Inflammatory macrophage treated with lipopolysaccharide for 1 hour (primary cell): ENCODE results near the gene HLCS.
A peak's percentile ranks its signal among the peaks of the same experiment; 100 is the strongest.
"Not testable (repeated sequence)": the region's sequence is repeated elsewhere in the genome, so short reads cannot be mapped to it uniquely, and the experiment has no call there.

Source experiments
- DNase-seq, 2 donors: peaks; one replicate each; pipeline ENCODE4 v3.0.0-alpha.2; 2020 to 2022

Gene HLCS

GRCh38 chr21:36845790-36846189 lies 120.7 kb downstream of the HLCS start:
- no peak for DNase-seq

GRCh38 chr21:36845070-36845469 lies 121.4 kb downstream of the HLCS start:
- no peak for DNase-seq

GRCh38 chr21:36841866-36842265 lies 124.6 kb downstream of the HLCS start:
- no peak for DNase-seq

GRCh38 chr21:36839735-36840134 lies 126.7 kb downstream of the HLCS start:
- no peak for DNase-seq

- DNase-seq, result no peak
Observed at GRCh38 chr21:36839123-36839522, 127.3 kb downstream of the HLCS start.

- no peak for DNase-seq
Observed at GRCh38 chr21:36835383-36835795, 131.1 kb downstream of the HLCS start.

- DNase-seq, result peak in 1 of 2 donors; percentile 3
Observed at GRCh38 chr21:36834192-36834591, 132.3 kb downstream of the HLCS start.

GRCh38 chr21:36830100-36830499 lies 136.4 kb downstream of the HLCS start:
- DNase-seq, result no peak

GRCh38 chr21:36828891-36829515 lies 137.5 kb downstream of the HLCS start:
- no peak for DNase-seq

GRCh38 chr21:36828208-36828607 lies 138.3 kb downstream of the HLCS start:
- no peak for DNase-seq

- DNase-seq, result no peak
Observed at GRCh38 chr21:36825658-36826057, 140.8 kb downstream of the HLCS start.

- no peak for DNase-seq
Observed at GRCh38 chr21:36821032-36821299, 145.5 kb downstream of the HLCS start.

GRCh38 chr21:36820176-36821031 lies 146.1 kb downstream of the HLCS start:
- peak; percentile 7 to 16 for DNase-seq

GRCh38 chr21:36817732-36818450 lies 148.6 kb downstream of the HLCS start:
- DNase-seq, result no peak

GRCh38 chr21:36816561-36817130 lies 149.8 kb downstream of the HLCS start:
- DNase-seq, result no peak

GRCh38 chr21:36816026-36816425 lies 150.4 kb downstream of the HLCS start:
- not testable (repeated sequence) for DNase-seq

GRCh38 chr21:36815284-36815683 lies 151.2 kb downstream of the HLCS start:
- DNase-seq, result no peak

GRCh38 chr21:36813052-36813451 lies 153.4 kb downstream of the HLCS start:
- no peak for DNase-seq

GRCh38 chr21:36811762-36812161 lies 154.7 kb downstream of the HLCS start:
- no peak for DNase-seq

GRCh38 chr21:36810443-36810842 lies 156.0 kb downstream of the HLCS start:
- DNase-seq, result no peak

GRCh38 chr21:36807422-36807928 lies 159.0 kb downstream of the HLCS start:
- no peak for DNase-seq

GRCh38 chr21:36806103-36806502 lies 160.4 kb downstream of the HLCS start:
- DNase-seq, result no peak

GRCh38 chr21:36804874-36805611 lies 161.4 kb downstream of the HLCS start:
- no peak for DNase-seq
